CD14-positive monocyte (primary cell): ENCODE results near the gene SSTR4. TPM values are rescaled to one million over a fixed set of nuclear protein-coding genes. Genes with fewer than 3 reads are reported as not detected.

Source experiments
- DNase-seq, 3 donors: peaks; one replicate each; pipeline ENCODE4 v3.0.0-alpha.2; 2011 to 2022
- H2AFZ ChIP-seq: 2 replicates; pipeline ENCODE4 v1.6.0; 2012; ENCODE audit warnings: mild to moderate bottlenecking, low read depth, low read length, inconsistent platforms; ENCODE audit not compliant: insufficient read depth, poor library complexity, severe bottlenecking
- H3K27ac ChIP-seq, 2 donors: 1 replicate in 1 of 2; 2 replicates in 1 of 2; pipeline ENCODE4 v1.5.1; 2012 to 2013; ENCODE audit warnings: low read length in 2 of 2, control low read depth in 1 of 2, inconsistent platforms in 1 of 2, low read depth in 1 of 2, mild to moderate bottlenecking in 1 of 2
- H3K27me3 ChIP-seq, 2 donors: one replicate each; pipeline versions ENCODE4 v1.6.0 to v1.6.1; 2011 to 2013; ENCODE audit warnings: low read length in 2 of 2; ENCODE audit not compliant: control insufficient read depth in 2 of 2, insufficient read depth in 2 of 2
- H3K36me3 ChIP-seq, 2 donors: replicated peaks in 1 of 2; 1 replicate in 1 of 2; 2 replicates in 1 of 2; pipeline versions ENCODE4 v1.5.1 to v1.6.1; 2012 to 2013; ENCODE audit warnings: low read length in 2 of 2, control low read depth in 1 of 2, inconsistent platforms in 1 of 2, mild to moderate bottlenecking in 1 of 2; ENCODE audit not compliant: insufficient read depth in 2 of 2, control insufficient read depth in 1 of 2
- H3K4me1 ChIP-seq, 2 donors: 1 replicate in 1 of 2; 2 replicates in 1 of 2; pipeline versions ENCODE4 v1.5.1 to v1.6.1; 2012 to 2013; ENCODE audit warnings: low read length in 2 of 2, control low read depth in 1 of 2, inconsistent platforms in 1 of 2, mild to moderate bottlenecking in 1 of 2, moderate library complexity in 1 of 2; ENCODE audit not compliant: insufficient read depth in 2 of 2, control insufficient read depth in 1 of 2
- H3K4me2 ChIP-seq: replicated peaks from 2 replicates; pipeline ENCODE3; 2012; ENCODE audit warnings: low read length, moderate library complexity, mild to moderate bottlenecking; ENCODE audit not compliant: poor library complexity, severe bottlenecking; ENCODE audit errors: extremely low read depth
- H3K4me3 ChIP-seq, 3 experiments: fragments of 200-600 bp in 1 of 3; sonication (generic) in 1 of 3; replicated peaks in 1 of 3; 1 replicate in 2 of 3; 2 replicates in 1 of 3; pipeline ENCODE4 v1.5.1; 2011 to 2013; ENCODE audit warnings: low read length in 3 of 3, mild to moderate bottlenecking in 3 of 3, control low read depth in 2 of 3, low read depth in 2 of 3, inconsistent platforms in 1 of 3, moderate library complexity in 1 of 3
- H3K79me2 ChIP-seq: 2 replicates; pipeline ENCODE4 v1.6.0; 2012; ENCODE audit warnings: mild to moderate bottlenecking, control low read depth, inconsistent platforms, low read length, moderate library complexity; ENCODE audit not compliant: insufficient read depth
- H3K9ac ChIP-seq: 2 replicates; pipeline ENCODE4 v1.6.0; 2017; ENCODE audit warnings: low read length, mild to moderate bottlenecking; ENCODE audit not compliant: insufficient read depth, poor library complexity, severe bottlenecking
- H3K9me3 ChIP-seq, 2 donors: replicated peaks in 1 of 2; 1 replicate in 1 of 2; 2 replicates in 1 of 2; pipeline versions ENCODE4 v1.5.1 to v1.6.1; 2012 to 2013; ENCODE audit warnings: low read length in 2 of 2, control low read depth in 1 of 2; ENCODE audit not compliant: control insufficient read depth in 1 of 2, insufficient read depth in 1 of 2
- H4K20me1 ChIP-seq: 2 replicates; pipeline ENCODE4 v1.6.0; 2012; ENCODE audit warnings: mild to moderate bottlenecking, low read length, control low read depth, moderate library complexity; ENCODE audit not compliant: insufficient read depth
- H3K27ac Mint-ChIP-seq, 7 donors: one replicate each; pipeline ENCODE4 v1.8.0; 2020; ENCODE audit warnings: mild to moderate bottlenecking in 7 of 7, mixed read lengths in 7 of 7, moderate library complexity in 6 of 7, inconsistent platforms in 2 of 7
- H3K27me3 Mint-ChIP-seq, 3 donors: one replicate each; pipeline ENCODE4 v1.8.0; 2021 to 2022; ENCODE audit warnings: low read depth in 3 of 3, mild to moderate bottlenecking in 3 of 3, mixed read lengths in 3 of 3, moderate library complexity in 3 of 3, inconsistent platforms in 1 of 3
- H3K36me3 Mint-ChIP-seq, 2 donors: one replicate each; pipeline ENCODE4 v1.8.0; 2020; ENCODE audit warnings: mixed read lengths in 2 of 2, inconsistent platforms in 1 of 2, mild to moderate bottlenecking in 1 of 2
- H3K4me1 Mint-ChIP-seq: one replicate; pipeline ENCODE4 v1.8.0; 2020; ENCODE audit warnings: mild to moderate bottlenecking, mixed read lengths
- H3K4me3 Mint-ChIP-seq, 2 donors: one replicate each; pipeline ENCODE4 v1.8.0; 2020; ENCODE audit warnings: mild to moderate bottlenecking in 2 of 2, mixed read lengths in 2 of 2, moderate library complexity in 1 of 2
- H3K9me3 Mint-ChIP-seq, 7 donors: one replicate each; pipeline ENCODE4 v1.8.0; 2020 to 2022; ENCODE audit warnings: mixed read lengths in 7 of 7, mild to moderate bottlenecking in 6 of 7, moderate library complexity in 6 of 7, inconsistent platforms in 2 of 7
- WGBS: methylation state at CpG from one replicate; pipeline ENCODE4 v1.1.5; 2013; ENCODE audit warnings: missing lambda C conversion rate; ENCODE audit not compliant: insufficient coverage; 5-methylcytosine and 5-hydroxymethylcytosine counted together
- intact Hi-C, 2 donors: fragments of 100-400 bp; cut with micrococcal nuclease; formaldehyde crosslinking; loops; one replicate each; pipeline versions ENCODE4 v1.15.0 to v1.15.1; 2023
- polyA plus RNA-seq, 3 donors: library from polyadenylated mRNA; depleted of rRNA in 1 of 3; unstranded in 2 of 3; stranded (reverse) in 1 of 3; fragments of 300-500 nt in 2 of 3; fragments of >200 nt in 1 of 3; fragmentation: Illumina TruSeq in 2 of 3; gene quantifications; 1 replicate in 2 of 3; 2 replicates in 1 of 3; pipeline ENCODE4 v1.2.3, GENCODE V29; 2012 to 2021
- TF ChIP-seq, protein P1 (sequence below): fragments of 200-600 bp; IDR thresholded peaks from one replicate; pipeline ENCODE4 v1.8.0; 2022; ENCODE audit warnings: antibody characterized with exemption, mild to moderate bottlenecking

Gene SSTR4
- polyA plus RNA-seq, 3 donors = not detected

DNA sequence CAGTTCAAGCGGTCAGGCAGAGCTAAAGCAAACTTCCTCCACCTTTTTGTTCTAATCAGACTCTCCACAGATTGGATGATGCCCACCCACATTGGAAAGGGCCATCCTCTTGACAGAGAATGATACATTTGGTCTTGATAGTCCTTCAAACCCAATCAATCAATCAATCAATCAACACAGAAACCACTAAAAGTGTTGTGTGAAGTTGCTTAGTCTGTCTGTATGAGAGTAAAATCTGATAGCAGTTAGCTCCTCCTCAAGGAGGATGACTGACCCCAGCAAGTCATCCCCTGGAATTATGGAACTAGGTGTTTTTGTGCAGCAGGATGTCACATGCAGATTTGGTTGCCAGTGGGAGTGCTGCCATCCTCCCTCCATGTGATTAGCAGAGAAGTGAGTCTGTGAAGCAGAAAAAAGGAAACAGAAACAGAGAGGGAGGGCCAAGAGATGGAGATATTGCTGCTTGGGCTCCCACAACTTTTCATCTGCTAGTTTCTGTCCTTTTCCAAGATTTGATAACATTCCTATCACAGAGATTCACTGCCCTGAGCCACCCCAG, 32.0 kb upstream of the SSTR4 start:
- no peak overlapping the region for H3K9ac ChIP-seq
- Mint-ChIP-seq H3K9me3 (no peaks in the 10 kb centered on the region), H3K27me3 (peaks cover 0 to 7% (median 4%) of the 10 kb centered on the region in 3 donors), H3K36me3 (no peaks in the 10 kb centered on the region), H3K4me3 (no peak overlapping the region), H3K27ac (no peak overlapping the region), H3K4me1 (peaks cover 14% of the 10 kb centered on the region)
- H3K79me2 ChIP-seq = no peaks in the 10 kb centered on the region
- H3K4me1 ChIP-seq = no peaks in the 10 kb centered on the region
- TF ChIP-seq, protein P1, sequence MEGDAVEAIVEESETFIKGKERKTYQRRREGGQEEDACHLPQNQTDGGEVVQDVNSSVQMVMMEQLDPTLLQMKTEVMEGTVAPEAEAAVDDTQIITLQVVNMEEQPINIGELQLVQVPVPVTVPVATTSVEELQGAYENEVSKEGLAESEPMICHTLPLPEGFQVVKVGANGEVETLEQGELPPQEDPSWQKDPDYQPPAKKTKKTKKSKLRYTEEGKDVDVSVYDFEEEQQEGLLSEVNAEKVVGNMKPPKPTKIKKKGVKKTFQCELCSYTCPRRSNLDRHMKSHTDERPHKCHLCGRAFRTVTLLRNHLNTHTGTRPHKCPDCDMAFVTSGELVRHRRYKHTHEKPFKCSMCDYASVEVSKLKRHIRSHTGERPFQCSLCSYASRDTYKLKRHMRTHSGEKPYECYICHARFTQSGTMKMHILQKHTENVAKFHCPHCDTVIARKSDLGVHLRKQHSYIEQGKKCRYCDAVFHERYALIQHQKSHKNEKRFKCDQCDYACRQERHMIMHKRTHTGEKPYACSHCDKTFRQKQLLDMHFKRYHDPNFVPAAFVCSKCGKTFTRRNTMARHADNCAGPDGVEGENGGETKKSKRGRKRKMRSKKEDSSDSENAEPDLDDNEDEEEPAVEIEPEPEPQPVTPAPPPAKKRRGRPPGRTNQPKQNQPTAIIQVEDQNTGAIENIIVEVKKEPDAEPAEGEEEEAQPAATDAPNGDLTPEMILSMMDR = no peak
- H3K4me3 ChIP-seq = no peak overlapping the region
- H2AFZ ChIP-seq = no peak overlapping the region
- no peak overlapping the region for H3K27ac ChIP-seq
- DNase-seq = no peak
- intact Hi-C loops = no loop called here
- H3K4me2 ChIP-seq = no peak overlapping the region
- 50% methylated on average over 1 of the region's 1 CpG for WGBS
- no peaks in the 10 kb centered on the region for H3K9me3 ChIP-seq
- no peaks in the 10 kb centered on the region for H3K27me3 ChIP-seq
- H3K36me3 ChIP-seq = no peaks in the 10 kb centered on the region
- H4K20me1 ChIP-seq = no peaks in the 10 kb centered on the region

- no CpG with 5 or more reads among the region's 2 CpGs for WGBS
- no peak overlapping the region for H3K4me3 Mint-ChIP-seq
Observed at GRCh38 chr20:23003881-23004460, 31.1 kb upstream of the SSTR4 start.

More at GRCh38 chr20:23003881-23004460, 31.1 kb upstream of the SSTR4 start:
- Histone ChIP-seq H3K9ac (no peak overlapping the region), H4K20me1 (no peaks in the 10 kb centered on the region), H3K79me2 (no peaks in the 10 kb centered on the region), H3K4me3 (no peak overlapping the region), H3K4me1 (no peaks in the 10 kb centered on the region), H3K9me3 (no peaks in the 10 kb centered on the region), H3K4me2 (no peak overlapping the region), H3K27ac (no peak overlapping the region), H3K27me3 (no peaks in the 10 kb centered on the region), H2AFZ (no peak overlapping the region), H3K36me3 (no peaks in the 10 kb centered on the region)
- no peak for DNase-seq
- Mint-ChIP-seq H3K4me1 (peaks cover 14% of the 10 kb centered on the region), H3K27me3 (peaks cover 0 to 7% (median under 1%) of the 10 kb centered on the region in 3 donors), H3K36me3 (no peaks in the 10 kb centered on the region), H3K9me3 (no peaks in the 10 kb centered on the region), H3K27ac (no peak overlapping the region)
- TF ChIP-seq, protein P1 = no peak
- intact Hi-C loops = no loop called here
